ENCODE data around the gene CNPY1.

- TF ChIP-seq CTCF (IDR thresholded peaks at IDR 0.05) (no peak), POLR2A (IDR thresholded peaks at IDR 0.05; ENCODE audit: low read depth) (no peak), POLR2AphosphoS5 (IDR thresholded peaks at IDR 0.05) (no peak)
Measured at GRCh38 chr7:155577509-155577905, 31.1 kb upstream of the CNPY1 start.
